Mesodermal cell (in vitro differentiated cells): ENCODE data around the gene TGFBR3.

Experiments
- H3K27ac ChIP-seq: 2 replicates; pipeline ENCODE4 v1.7.0; 2013; ENCODE audit warnings: mild to moderate bottlenecking, low read depth, low read length, moderate library complexity; ENCODE audit not compliant: severe bottlenecking
- H3K36me3 ChIP-seq: 2 replicates; pipeline ENCODE4 v1.7.1; 2013; ENCODE audit warnings: mild to moderate bottlenecking, low read length, moderate library complexity; ENCODE audit not compliant: control insufficient read depth, insufficient read depth
- H3K4me1 ChIP-seq: one replicate; pipeline ENCODE4 v1.7.1; 2013; ENCODE audit warnings: mild to moderate bottlenecking, low read length; ENCODE audit not compliant: insufficient read depth, control insufficient read depth, poor library complexity, severe bottlenecking
- H3K4me3 ChIP-seq: 2 replicates; pipeline ENCODE4 v1.7.0; 2013; ENCODE audit warnings: low read length, control low read depth, mild to moderate bottlenecking; ENCODE audit not compliant: insufficient read depth, poor library complexity, severe bottlenecking; ENCODE audit errors: extremely low read depth
- H3K9me3 ChIP-seq: 2 replicates; pipeline ENCODE4 v1.7.1; 2013; ENCODE audit warnings: mild to moderate bottlenecking, low read length, moderate library complexity; ENCODE audit not compliant: control insufficient read depth
- WGBS, 2 experiments: methylation state at CpG; one replicate each; pipeline ENCODE4 v1.1.5; 2013; ENCODE audit warnings: missing lambda C conversion rate in 2 of 2; ENCODE audit not compliant: insufficient coverage in 2 of 2; 5-methylcytosine and 5-hydroxymethylcytosine counted together

The TGFBR3 gene

DNA sequence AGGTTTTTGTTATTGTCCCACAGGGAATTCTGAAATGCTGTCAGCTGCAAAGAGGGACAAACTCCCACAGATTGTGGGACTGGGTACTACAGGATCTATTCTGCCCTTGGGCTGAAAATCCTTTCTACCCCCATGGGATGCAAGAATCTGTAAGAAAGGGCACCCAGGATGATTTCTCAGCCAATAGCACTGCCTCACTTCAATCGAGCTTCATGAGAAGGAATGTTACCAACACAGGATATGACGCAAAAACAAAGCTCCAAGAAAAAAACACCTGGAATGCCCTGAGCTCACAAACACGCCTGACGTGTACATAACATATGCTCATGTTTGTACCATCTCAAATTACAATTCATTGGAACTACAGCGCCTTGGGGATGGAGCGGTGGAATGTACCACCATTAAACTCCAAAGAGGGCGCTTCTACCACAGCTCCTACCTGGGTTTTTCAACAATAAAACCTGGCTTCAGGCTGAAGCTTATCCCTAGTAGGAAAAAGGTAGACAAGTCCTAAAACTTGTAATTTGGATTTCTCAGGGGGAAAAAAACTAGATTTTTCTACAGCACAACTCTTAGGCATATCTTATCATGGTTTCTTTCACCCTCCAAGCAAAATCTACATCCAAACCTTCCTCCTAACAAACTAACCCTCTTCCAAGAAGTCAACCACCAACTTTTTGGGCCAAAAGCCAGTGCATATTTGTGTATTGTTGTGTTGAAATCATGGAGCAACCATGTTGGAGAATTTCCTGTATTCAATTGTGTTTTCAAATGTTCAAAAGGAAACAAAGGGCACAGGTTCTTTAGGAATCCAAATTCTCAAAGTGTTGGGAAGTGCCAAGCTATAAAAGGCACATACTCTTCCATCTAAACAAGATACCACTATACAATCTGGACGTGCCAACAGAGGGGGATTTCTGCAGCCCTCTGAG, 78.9 kb downstream of the TGFBR3 start:
- Histone ChIP-seq H3K4me1 (no peaks in the 10 kb centered on the region), H3K36me3 (no peaks in the 10 kb centered on the region), H3K4me3 (no peak overlapping the region), H3K27ac (no peak overlapping the region), H3K9me3 (no peaks in the 10 kb centered on the region)
- 85 to 95% methylated on average over 6 to 7 of the region's 8 CpGs for WGBS, 2 experiments

DNA sequence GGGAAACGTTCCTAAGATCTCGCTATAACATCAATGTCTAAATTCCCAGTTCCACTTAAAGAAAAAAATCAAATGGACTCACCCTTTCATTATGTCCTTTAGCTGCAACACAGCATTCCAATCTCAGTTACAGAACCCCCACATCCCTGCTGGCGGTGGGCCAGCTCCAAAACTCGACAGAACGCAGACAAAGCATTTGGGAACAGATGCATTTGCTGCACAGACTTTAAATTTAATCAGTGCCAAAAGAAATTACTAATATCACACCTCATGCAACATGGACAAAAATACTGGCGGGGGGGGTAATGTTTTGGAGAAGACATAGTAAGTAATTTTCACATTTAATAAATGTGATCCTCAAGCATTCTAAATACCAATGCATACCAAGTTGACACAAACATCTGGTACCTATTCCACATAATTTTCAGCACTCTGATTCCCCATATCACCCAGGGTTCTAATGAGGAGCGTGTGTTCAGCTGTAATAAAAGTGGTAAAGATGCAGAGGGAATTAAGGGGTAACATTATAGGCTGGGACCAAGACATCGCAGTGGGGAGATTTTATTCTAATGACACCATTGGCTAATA, 79.7 kb downstream of the TGFBR3 start:
- no peak overlapping the region for H3K4me3 ChIP-seq
- no peaks in the 10 kb centered on the region for H3K4me1 ChIP-seq
- no peaks in the 10 kb centered on the region for H3K36me3 ChIP-seq
- H3K27ac ChIP-seq: no peak overlapping the region
- no peaks in the 10 kb centered on the region for H3K9me3 ChIP-seq
- 84 to 90% methylated on average over 5 to 6 of the region's 8 CpGs for WGBS, 2 experiments

DNA sequence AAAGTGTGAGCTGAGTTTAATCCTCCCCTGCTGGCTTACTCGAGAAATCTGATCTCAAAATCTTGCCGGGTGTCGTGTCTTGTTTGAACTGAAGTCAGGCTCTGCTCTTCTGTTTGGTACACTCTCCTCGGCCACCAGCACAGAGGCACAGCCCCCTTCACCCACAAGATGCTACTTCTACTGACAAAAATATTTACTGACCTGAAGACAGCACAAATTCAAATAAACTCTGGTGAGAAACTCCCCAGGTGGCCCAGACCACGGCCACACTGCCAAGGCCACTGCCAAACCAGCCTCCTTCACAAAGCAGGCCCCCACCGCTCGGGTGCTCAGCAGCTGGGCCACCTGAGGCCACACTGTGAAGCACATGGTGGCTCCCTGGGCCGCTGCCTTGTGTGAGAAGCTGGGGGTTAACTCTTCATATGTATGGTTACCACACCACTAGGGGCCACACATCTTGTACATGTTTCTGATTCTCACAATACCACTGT, 80.6 kb downstream of the TGFBR3 start:
- H3K4me3 ChIP-seq: no peak overlapping the region
- no peak overlapping the region for H3K27ac ChIP-seq
- no peaks in the 10 kb centered on the region for H3K9me3 ChIP-seq
- no peaks in the 10 kb centered on the region for H3K4me1 ChIP-seq
- H3K36me3 ChIP-seq: no peaks in the 10 kb centered on the region
- 87 to 89% methylated on average over 4 to 5 of the region's 8 CpGs for WGBS, 2 experiments

DNA sequence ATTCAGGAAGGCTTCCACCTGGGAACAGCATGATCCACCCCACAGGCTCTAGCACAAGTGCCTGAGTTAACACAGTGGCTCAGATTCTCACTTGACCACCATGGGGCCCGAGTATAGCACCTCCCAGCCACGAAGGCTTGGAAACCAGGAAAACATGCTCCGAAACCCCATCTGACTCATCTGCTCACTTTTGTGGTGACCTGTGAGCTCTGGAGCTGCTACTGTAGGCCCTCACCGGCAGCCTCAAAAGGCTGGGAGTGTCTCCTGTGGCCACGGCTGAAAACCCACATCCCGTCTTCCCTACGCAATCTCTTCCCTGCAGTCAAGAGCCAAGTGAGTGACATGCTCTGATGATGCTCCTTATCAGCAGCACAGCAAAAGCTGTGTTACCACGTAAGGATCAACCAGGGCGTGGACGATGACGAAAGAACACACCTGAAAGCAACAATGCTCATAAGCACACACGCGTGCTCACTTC, 81.4 kb downstream of the TGFBR3 start:
- Histone ChIP-seq H3K4me1 (no peaks in the 10 kb centered on the region), H3K4me3 (no peak overlapping the region), H3K27ac (no peak overlapping the region), H3K36me3 (no peaks in the 10 kb centered on the region), H3K9me3 (no peaks in the 10 kb centered on the region)
- WGBS, 2 experiments: 93 to 97% methylated on average over 11 to 12 of the region's 13 CpGs

DNA sequence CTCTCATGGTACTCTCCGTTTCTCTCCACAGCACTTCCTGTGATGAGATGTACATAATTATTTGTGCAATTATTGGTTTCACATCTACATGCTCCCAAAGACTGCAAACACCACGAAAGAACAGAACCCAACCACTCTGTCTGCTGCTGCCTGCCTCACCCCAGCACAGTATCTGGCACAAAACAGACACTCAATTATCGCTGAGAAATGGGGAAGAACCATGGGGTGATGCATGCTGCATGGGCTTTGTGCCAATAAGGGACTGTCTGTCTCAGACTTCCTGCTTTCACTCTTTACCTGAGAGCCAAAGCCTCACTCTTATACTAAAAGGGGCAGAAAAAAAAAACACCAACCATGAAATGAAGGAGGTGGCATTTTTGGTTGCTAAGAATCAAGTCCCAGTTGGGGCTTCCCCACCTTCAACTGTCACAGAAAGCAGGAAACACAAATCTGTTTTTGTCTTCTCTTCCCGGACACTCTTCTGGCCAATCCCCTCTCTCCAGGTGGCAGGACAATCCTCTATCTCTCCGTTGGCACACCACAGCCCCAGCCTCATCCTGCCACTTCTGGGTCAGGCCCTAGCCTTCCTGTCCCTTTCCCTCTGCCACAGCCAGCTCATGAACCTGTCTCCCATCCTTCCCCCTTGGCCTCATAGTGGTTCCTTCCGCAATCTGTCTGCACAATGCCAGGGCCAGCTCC, 82.0 kb downstream of the TGFBR3 start:
- Histone ChIP-seq H3K9me3 (no peaks in the 10 kb centered on the region), H3K36me3 (no peaks in the 10 kb centered on the region), H3K27ac (no peak overlapping the region), H3K4me1 (peaks cover 2% of the 10 kb centered on the region), H3K4me3 (no peak overlapping the region)
- 84 to 90% methylated on average over 4 of the region's 6 CpGs for WGBS, 2 experiments

DNA sequence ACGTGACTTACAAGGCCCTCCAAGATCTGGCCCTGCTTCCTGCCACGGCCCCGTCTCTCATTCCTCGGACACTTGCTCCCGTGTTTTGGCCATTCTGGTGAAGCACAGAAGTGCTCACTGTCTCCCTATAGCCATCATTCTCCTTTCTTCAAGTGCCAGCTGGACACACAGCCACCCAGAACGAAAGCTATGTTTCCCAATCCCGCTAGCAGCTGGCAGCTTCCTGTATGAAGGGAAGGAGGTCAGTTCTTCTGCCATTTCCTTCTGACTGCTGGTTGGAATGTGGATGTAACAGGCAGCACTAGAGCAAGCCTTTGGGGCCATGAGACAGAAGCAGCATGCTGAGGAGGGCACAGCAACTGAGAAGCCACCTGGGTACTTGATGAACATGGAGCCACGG, 82.8 kb downstream of the TGFBR3 start:
- Histone ChIP-seq H3K4me3 (no peak overlapping the region), H3K36me3 (no peaks in the 10 kb centered on the region), H3K4me1 (peaks cover 11% of the 10 kb centered on the region), H3K9me3 (no peaks in the 10 kb centered on the region), H3K27ac (no peak overlapping the region)
- 96 to 100% methylated on average over 2 to 6 of the region's 8 CpGs for WGBS, 2 experiments

DNA sequence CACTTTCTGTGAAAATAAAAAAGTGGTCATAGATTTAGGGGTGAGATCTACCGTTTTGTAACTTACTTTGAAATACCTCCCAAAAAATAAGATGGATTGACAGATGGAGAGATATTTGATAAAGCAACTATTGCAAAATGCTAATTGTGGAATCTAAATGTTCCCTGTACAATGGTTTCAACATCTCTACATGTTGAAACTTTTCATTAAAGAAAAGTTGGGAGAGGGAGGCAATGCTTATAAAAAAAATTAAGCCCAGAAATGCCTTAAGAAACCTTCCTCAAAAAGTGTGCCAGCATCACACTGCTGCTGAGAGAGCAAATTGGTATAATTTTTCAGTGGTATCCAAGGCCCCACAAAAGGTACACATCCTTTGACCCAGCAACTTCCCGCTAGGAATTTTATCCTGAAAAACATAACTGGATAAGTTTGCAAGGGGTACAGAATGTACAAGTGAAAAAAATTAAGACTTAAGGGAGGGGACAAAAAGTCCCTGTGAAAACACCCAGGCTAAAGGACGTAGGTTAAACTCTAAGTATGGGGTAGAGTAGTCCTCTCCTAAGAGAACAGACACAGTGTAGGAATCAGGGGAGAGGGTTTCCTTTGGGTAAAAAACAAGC, 84.3 kb downstream of the TGFBR3 start:
- Histone ChIP-seq H3K4me1 (peaks cover 14% of the 10 kb centered on the region), H3K4me3 (no peak overlapping the region), H3K36me3 (no peaks in the 10 kb centered on the region), H3K27ac (no peak overlapping the region), H3K9me3 (no peaks in the 10 kb centered on the region)
- WGBS, 2 experiments: 78 to 100% methylated on average over 1 of the region's 3 CpGs

DNA sequence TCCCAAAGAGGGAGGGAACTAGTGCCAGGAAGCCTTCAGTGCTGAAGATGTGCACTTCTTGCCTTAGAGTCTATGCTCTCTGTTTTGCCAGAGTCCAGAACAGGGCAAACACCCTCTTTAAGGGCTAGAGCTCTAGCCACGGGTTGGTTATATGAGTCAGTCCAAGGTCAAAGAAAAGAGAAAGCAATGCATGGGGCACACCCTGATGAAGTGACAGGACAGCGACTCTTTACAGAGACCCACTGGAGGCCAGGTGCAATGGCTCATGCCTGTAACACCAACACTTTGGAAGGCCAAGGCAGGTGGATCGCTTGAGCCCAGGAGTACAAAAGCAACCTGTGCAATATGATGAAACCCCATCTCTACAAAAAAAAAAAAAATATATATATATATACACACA, 86.1 kb downstream of the TGFBR3 start:
- WGBS, 2 experiments: 92 to 94% methylated on average over 2 of the region's 3 CpGs
- no peak overlapping the region for H3K4me3 ChIP-seq
- no peaks in the 10 kb centered on the region for H3K36me3 ChIP-seq
- H3K27ac ChIP-seq: no peak overlapping the region
- peaks cover 20% of the 10 kb centered on the region for H3K4me1 ChIP-seq
- no peaks in the 10 kb centered on the region for H3K9me3 ChIP-seq

DNA sequence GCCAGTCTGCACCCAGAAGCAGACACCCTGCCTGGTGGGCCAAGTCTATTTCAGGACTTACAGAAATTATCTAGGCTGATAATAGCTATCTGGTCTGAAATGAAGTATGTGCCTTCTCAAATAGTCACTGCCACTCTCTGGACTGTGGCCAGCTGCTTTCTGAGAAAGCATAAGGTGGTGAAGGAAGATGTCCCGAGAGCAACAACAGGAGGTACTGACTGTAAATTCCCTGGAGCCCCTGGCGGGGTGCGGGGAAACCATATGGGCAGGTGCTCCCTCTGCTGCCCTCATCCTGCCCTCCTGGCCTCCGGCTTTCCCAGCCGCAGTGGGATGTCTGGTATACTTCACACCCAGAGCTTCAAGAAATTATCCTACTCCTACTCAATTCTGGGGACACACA, 86.8 kb downstream of the TGFBR3 start:
- H3K9me3 ChIP-seq: no peaks in the 10 kb centered on the region
- 90 to 93% methylated on average over 3 to 5 of the region's 5 CpGs for WGBS, 2 experiments
- no peak overlapping the region for H3K4me3 ChIP-seq
- H3K36me3 ChIP-seq: no peaks in the 10 kb centered on the region
- H3K27ac ChIP-seq: no peak overlapping the region
- peaks cover 20% of the 10 kb centered on the region for H3K4me1 ChIP-seq

DNA sequence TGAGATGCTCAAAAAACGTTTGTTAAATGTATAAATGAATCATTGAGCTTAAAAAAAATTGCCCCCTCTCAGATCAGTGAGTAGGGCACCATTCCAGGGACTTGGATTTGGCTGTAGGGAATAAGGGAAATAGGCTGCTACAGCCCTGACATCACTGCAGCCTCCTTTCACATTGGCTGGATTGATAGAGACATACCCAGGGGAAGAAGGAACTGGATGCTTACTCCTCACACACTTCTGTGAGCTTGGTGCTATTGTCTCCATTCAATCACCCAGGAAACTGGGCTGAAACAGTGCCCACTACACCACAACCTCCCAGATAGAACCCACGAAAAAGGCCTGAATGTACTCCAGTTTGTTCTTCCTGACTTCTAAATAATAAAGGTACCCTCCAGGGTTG, 87.2 kb downstream of the TGFBR3 start:
- Histone ChIP-seq H3K27ac (no peak overlapping the region), H3K4me1 (peaks cover 20% of the 10 kb centered on the region), H3K9me3 (no peaks in the 10 kb centered on the region), H3K36me3 (no peaks in the 10 kb centered on the region), H3K4me3 (no peak overlapping the region)
- 71 to 80% methylated on average over 1 of the region's 2 CpGs for WGBS, 2 experiments
